ENCODE measurements around the gene SYNDIG1. TPM values are rescaled to one million over a fixed set of nuclear protein-coding genes. Genes with fewer than 3 reads are reported as not detected.

Gene SYNDIG1
- total RNA-seq, 1 experiment from 2014 or later, result not detected

DNA sequence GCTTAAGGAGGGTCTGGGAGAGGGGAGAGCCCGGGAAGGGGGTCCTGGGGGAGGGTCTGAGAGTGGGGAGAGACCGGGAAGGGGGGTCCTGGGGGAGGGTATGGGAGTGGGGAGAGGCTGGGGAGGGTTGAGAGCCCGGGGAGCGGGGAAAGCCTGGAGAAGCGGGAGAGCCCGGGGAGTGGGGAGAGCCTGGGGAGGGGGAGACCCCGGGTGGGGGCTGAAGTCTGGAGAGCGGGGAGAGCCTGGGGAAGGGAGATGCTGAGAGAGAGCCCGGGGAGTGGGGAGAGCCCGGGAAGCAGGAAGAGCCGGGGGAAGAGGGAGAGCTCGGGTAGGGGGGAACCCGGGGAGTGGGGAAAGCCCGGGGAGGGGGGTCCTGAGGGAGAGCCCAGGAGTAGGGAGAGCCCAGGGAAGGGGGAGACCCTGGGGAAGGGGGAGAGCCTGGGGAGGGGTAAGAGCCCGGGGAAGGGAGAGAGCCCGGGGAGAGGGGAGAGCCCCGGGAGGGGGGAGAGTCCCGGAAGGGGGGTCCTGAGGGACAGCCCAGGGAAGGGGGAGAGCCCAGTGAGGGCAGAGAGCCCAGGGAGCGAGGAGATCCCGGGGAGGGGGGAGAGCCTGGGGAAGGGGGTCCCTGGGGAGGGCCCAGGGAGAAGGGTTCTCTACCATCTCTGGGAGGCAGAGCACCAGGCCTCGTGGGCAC, 148.5 kb downstream of the SYNDIG1 start:
- no peak for DNase-seq (ENCODE audit: low read depth, low spot score)
- BruUV-seq (replicated peaks), result no TSS peak
- in situ Hi-C loops (cut with HindIII; ENCODE audit: low pct_unique_long_range_greater_than_20kb, low sequenced_read_pairs), result no loop called here

GRCh38 chr20:24618739-24619138, 149.3 kb downstream of the SYNDIG1 start:
- Histone ChIP-seq H3K36me3 (ENCODE audit: control insufficient read depth, insufficient read depth, low read length) (no peaks in the 10 kb centered on the region), H3K9me3 (ENCODE audit: control insufficient read depth, insufficient read depth, low read depth, low read length) (no peaks in the 10 kb centered on the region), H3K27ac (ENCODE audit: low read length) (no peak overlapping the region), H3K4me1 (ENCODE audit: control insufficient read depth, insufficient read depth, low read length) (no peaks in the 10 kb centered on the region), H3K4me3 (ENCODE audit: low read depth in 2 of 2, low read length in 2 of 2) (no peak overlapping the region), H3K27me3 (ENCODE audit: control insufficient read depth, insufficient read depth, low read length) (0 out of 2 replicates have a peak, but pooled peaks cover 5% of the 10 kb centered on the region)
- DNase-seq (ENCODE audit: low read depth, low spot score) (no peak), ATAC-seq (no peak)
- in situ Hi-C loops (cut with HindIII; ENCODE audit: low pct_unique_long_range_greater_than_20kb, low sequenced_read_pairs) (no loop called here), intact Hi-C loops (cut with micrococcal nuclease; ENCODE audit: unreplicated experiment) (no loop called here)
- no TSS peak for BruUV-seq (replicated peaks)
- ChIA-PET CTCF (no interaction called here), POLR2A (no interaction called here)
- no peak for TF ChIP-seq TCF7L2 (IDR thresholded peaks at IDR 0.05; ENCODE audit: low read depth, low read length)

More for the DNA sequence above, 148.5 kb downstream of the SYNDIG1 start:
- ATAC-seq, result no peak
- ChIA-PET CTCF (no interaction called here), POLR2A (no interaction called here)
- no peak overlapping the region for H3K4me3 ChIP-seq (ENCODE audit: low read depth in 2 of 2, low read length in 2 of 2)
- H3K27ac ChIP-seq (ENCODE audit: low read length), result no peak overlapping the region
- no peak for TF ChIP-seq POLR2AphosphoS5 (IDR thresholded peaks at IDR 0.05; ENCODE audit: low read depth, low read length)
- TF ChIP-seq, protein P1, sequence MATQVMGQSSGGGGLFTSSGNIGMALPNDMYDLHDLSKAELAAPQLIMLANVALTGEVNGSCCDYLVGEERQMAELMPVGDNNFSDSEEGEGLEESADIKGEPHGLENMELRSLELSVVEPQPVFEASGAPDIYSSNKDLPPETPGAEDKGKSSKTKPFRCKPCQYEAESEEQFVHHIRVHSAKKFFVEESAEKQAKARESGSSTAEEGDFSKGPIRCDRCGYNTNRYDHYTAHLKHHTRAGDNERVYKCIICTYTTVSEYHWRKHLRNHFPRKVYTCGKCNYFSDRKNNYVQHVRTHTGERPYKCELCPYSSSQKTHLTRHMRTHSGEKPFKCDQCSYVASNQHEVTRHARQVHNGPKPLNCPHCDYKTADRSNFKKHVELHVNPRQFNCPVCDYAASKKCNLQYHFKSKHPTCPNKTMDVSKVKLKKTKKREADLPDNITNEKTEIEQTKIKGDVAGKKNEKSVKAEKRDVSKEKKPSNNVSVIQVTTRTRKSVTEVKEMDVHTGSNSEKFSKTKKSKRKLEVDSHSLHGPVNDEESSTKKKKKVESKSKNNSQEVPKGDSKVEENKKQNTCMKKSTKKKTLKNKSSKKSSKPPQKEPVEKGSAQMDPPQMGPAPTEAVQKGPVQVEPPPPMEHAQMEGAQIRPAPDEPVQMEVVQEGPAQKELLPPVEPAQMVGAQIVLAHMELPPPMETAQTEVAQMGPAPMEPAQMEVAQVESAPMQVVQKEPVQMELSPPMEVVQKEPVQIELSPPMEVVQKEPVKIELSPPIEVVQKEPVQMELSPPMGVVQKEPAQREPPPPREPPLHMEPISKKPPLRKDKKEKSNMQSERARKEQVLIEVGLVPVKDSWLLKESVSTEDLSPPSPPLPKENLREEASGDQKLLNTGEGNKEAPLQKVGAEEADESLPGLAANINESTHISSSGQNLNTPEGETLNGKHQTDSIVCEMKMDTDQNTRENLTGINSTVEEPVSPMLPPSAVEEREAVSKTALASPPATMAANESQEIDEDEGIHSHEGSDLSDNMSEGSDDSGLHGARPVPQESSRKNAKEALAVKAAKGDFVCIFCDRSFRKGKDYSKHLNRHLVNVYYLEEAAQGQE (IDR thresholded peaks at IDR 0.05; ENCODE audit: insufficient read depth in 1 of 2, low read depth in 2 of 2, low read length in 1 of 2), result no peak
- TF ChIP-seq TCF7L2 (IDR thresholded peaks at IDR 0.05; ENCODE audit: low read depth, low read length), result no peak
- no peak for TF ChIP-seq CTCF (IDR thresholded peaks at IDR 0.05)
- no peak for TF ChIP-seq SIN3A (IDR thresholded peaks at IDR 0.05; ENCODE audit: borderline replicate concordance, insufficient read depth, low read depth, low read length)
- H3K27me3 ChIP-seq (ENCODE audit: control insufficient read depth, insufficient read depth, low read length), result 0 out of 2 replicates have a peak, but pooled peaks cover 5% of the 10 kb centered on the region
- no peaks in the 10 kb centered on the region for H3K9me3 ChIP-seq (ENCODE audit: control insufficient read depth, insufficient read depth, low read depth, low read length)
- intact Hi-C loops (cut with micrococcal nuclease; ENCODE audit: unreplicated experiment), result no loop called here
- H3K36me3 ChIP-seq (ENCODE audit: control insufficient read depth, insufficient read depth, low read length), result no peaks in the 10 kb centered on the region
- no peaks in the 10 kb centered on the region for H3K4me1 ChIP-seq (ENCODE audit: control insufficient read depth, insufficient read depth, low read length)

GRCh38 chr20:24619212-24619611, 149.8 kb downstream of the SYNDIG1 start:
- in situ Hi-C loops (cut with HindIII; ENCODE audit: low pct_unique_long_range_greater_than_20kb, low sequenced_read_pairs) (no loop called here), intact Hi-C loops (cut with micrococcal nuclease; ENCODE audit: unreplicated experiment) (no loop called here)
- DNase-seq (ENCODE audit: low read depth, low spot score) (no peak), ATAC-seq (no peak)
- Histone ChIP-seq H3K4me3 (ENCODE audit: low read depth in 2 of 2, low read length in 2 of 2) (no peak overlapping the region), H3K27me3 (ENCODE audit: control insufficient read depth, insufficient read depth, low read length) (0 out of 2 replicates have a peak, but pooled peaks cover 5% of the 10 kb centered on the region), H3K27ac (ENCODE audit: low read length) (no peak overlapping the region), H3K4me1 (ENCODE audit: control insufficient read depth, insufficient read depth, low read length) (no peaks in the 10 kb centered on the region), H3K36me3 (ENCODE audit: control insufficient read depth, insufficient read depth, low read length) (no peaks in the 10 kb centered on the region), H3K9me3 (ENCODE audit: control insufficient read depth, insufficient read depth, low read depth, low read length) (no peaks in the 10 kb centered on the region)
- POLR2A ChIA-PET, result no interaction called here
- CTCF ChIA-PET, result no interaction called here
- BruUV-seq (replicated peaks), result no TSS peak
- TF ChIP-seq CTCF (IDR thresholded peaks at IDR 0.05), result no peak

Data from Panc1 (cell line).